Measurements from ENCODE around the gene ANKMY2. TPM values are rescaled to one million over a fixed set of nuclear protein-coding genes. Genes with fewer than 3 reads are reported as not detected.
A peak's percentile ranks its signal among the peaks of the same experiment; 100 is the strongest.

Gene ANKMY2
- total RNA-seq, 1 donor from 2014 or later: 5.5 TPM

DNA sequence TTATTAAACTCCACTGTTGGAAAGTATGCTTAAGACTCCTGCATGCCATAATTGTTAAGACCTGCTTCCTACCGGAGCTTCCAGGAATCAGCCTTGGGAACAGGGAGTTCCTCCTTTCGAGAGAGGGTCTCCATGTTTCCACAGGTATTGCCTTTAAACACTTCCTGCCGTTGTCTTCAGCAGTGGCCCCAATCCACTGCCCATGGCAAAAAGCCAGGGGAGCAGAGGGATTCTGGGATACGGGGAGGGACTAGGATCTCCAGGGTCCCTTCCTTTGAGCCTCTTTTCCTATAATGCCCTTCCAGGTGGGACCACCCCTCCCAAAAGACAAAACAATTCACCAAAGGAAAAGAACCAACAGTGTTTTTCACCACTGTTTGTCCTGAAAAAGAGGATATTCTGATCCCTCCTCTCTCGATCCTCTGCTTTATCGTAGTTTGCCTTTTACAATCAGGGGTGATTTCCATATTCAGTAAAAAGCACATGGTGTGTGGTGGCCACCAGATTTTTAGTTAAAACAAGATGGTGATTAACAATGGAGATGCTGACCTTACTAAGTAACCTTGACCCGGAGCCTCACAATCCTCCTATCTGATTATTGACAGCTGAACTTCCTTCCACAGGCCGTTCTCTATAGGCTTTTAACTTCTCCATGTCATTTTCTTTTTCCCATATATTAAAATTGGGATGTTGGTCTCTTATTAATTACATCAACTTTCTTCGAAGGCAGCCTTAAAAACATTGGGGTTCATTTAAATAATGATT lies 82.9 kb downstream of the ANKMY2 start:
- FAIRE-seq (no peak), DNase-seq (ENCODE audit: low read depth) (no peak)
- Histone ChIP-seq H3K36me3 (ENCODE audit: control insufficient read depth, insufficient read depth, low read length) (no peaks in the 10 kb centered on the region), H3K4me3 (ENCODE audit: low read depth, low read length) (no peak overlapping the region), H3K27me3 (ENCODE audit: control insufficient read depth, insufficient read depth, low read length) (no peaks in the 10 kb centered on the region)
- TF ChIP-seq, protein P1, sequence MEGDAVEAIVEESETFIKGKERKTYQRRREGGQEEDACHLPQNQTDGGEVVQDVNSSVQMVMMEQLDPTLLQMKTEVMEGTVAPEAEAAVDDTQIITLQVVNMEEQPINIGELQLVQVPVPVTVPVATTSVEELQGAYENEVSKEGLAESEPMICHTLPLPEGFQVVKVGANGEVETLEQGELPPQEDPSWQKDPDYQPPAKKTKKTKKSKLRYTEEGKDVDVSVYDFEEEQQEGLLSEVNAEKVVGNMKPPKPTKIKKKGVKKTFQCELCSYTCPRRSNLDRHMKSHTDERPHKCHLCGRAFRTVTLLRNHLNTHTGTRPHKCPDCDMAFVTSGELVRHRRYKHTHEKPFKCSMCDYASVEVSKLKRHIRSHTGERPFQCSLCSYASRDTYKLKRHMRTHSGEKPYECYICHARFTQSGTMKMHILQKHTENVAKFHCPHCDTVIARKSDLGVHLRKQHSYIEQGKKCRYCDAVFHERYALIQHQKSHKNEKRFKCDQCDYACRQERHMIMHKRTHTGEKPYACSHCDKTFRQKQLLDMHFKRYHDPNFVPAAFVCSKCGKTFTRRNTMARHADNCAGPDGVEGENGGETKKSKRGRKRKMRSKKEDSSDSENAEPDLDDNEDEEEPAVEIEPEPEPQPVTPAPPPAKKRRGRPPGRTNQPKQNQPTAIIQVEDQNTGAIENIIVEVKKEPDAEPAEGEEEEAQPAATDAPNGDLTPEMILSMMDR (IDR thresholded peaks at IDR 0.05; ENCODE audit: insufficient read depth, low read length, severe bottlenecking): no peak

- DNase-seq (ENCODE audit: low read depth): no peak
- TF ChIP-seq, protein P1 (IDR thresholded peaks at IDR 0.05; ENCODE audit: insufficient read depth, low read length, severe bottlenecking): no peak
- FAIRE-seq: no peak
- Histone ChIP-seq H3K4me3 (ENCODE audit: low read depth, low read length) (no peak overlapping the region), H3K27me3 (ENCODE audit: control insufficient read depth, insufficient read depth, low read length) (no peaks in the 10 kb centered on the region), H3K36me3 (ENCODE audit: control insufficient read depth, insufficient read depth, low read length) (no peaks in the 10 kb centered on the region)
Measured at GRCh38 chr7:16561943-16562342, 83.6 kb downstream of the ANKMY2 start.

DNA sequence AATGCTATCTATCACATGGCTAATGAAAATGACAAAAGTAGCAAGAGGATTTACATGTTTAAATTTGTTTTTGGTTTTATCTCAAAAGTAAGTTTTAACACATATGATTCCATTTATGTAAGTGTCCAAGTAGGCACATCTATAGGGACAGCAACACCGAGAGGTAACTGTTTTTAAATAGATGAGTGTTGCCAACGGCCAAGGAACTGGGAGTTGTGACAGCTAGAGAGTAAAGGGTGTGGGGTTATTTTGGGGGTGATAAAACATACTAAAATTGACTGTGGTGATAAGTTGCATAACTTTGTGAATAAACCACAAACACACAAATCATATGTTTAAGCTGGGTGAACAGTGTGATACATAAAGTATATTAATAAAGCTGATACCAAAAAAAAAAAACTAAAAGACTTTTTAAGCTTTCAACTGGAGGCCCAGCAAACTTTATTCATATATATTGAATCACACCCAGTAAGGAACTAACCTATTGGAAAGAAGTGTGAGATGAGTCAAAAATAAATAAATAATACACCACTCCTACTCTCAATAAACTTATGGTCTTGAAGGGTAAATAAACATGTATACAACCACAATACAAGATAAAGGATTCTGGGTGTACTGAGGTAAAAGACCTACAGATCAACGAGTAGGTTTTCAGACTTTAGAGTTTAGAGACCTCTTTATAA lies 85.9 kb downstream of the ANKMY2 start:
- TF ChIP-seq, protein P1 (IDR thresholded peaks at IDR 0.05; ENCODE audit: insufficient read depth, low read length, severe bottlenecking): no peak
- peak; percentile 35 for DNase-seq (ENCODE audit: low read depth)
- no peak for FAIRE-seq
- H3K27me3 ChIP-seq (ENCODE audit: control insufficient read depth, insufficient read depth, low read length): no peaks in the 10 kb centered on the region
- H3K36me3 ChIP-seq (ENCODE audit: control insufficient read depth, insufficient read depth, low read length): no peaks in the 10 kb centered on the region
- no peak overlapping the region for H3K4me3 ChIP-seq (ENCODE audit: low read depth, low read length)

GRCh38 chr7:16558761-16559302 lies 86.7 kb downstream of the ANKMY2 start:
- DNase-seq (ENCODE audit: low read depth) (no peak), FAIRE-seq (no peak)
- TF ChIP-seq, protein P1 (IDR thresholded peaks at IDR 0.05; ENCODE audit: insufficient read depth, low read length, severe bottlenecking): no peak
- Histone ChIP-seq H3K27me3 (ENCODE audit: control insufficient read depth, insufficient read depth, low read length) (no peaks in the 10 kb centered on the region), H3K36me3 (ENCODE audit: control insufficient read depth, insufficient read depth, low read length) (no peaks in the 10 kb centered on the region), H3K4me3 (ENCODE audit: low read depth, low read length) (no peak overlapping the region)

- Histone ChIP-seq H3K36me3 (ENCODE audit: control insufficient read depth, insufficient read depth, low read length) (no peaks in the 10 kb centered on the region), H3K27me3 (ENCODE audit: control insufficient read depth, insufficient read depth, low read length) (no peaks in the 10 kb centered on the region), H3K4me3 (ENCODE audit: low read depth, low read length) (no peak overlapping the region)
- FAIRE-seq (peak; percentile 47), DNase-seq (ENCODE audit: low read depth) (no peak)
- TF ChIP-seq, protein P1 (IDR thresholded peaks at IDR 0.05; ENCODE audit: insufficient read depth, low read length, severe bottlenecking): no peak
Measured at GRCh38 chr7:16556359-16556758, 89.2 kb downstream of the ANKMY2 start.
